ENCODE data around the gene FAM110C.
"Not testable (repeated sequence)": the region's sequence is repeated elsewhere in the genome, so short reads cannot be mapped to it uniquely, and the experiment has no call there.

The FAM110C gene

GRCh38 chr2:46471-47345 lies at the start of gene FAM110C:
Gene FAM110C, minus strand, starts transcription at chr2:46505. Its CDS starts 120 bp downstream, at chr2:46385.
- 0 out of 2 replicates have a peak, but pooled peaks have one; percentile 11 for TF ChIP-seq JUND (IDR thresholded peaks at IDR 0.05; ENCODE audit: low read depth)
- in situ Hi-C loops (cut with HindIII; ENCODE audit: low pct_unique_long_range_greater_than_20kb, low sequenced_read_pairs): no loop called here
- peak; percentile 75 to 93 for DNase-seq (ENCODE audit: low read depth in 1 of 2, low spot score in 1 of 2)

- in situ Hi-C loops (cut with HindIII; ENCODE audit: low pct_unique_long_range_greater_than_20kb, low sequenced_read_pairs): no loop called here
- no peak for TF ChIP-seq JUND (IDR thresholded peaks at IDR 0.05; ENCODE audit: low read depth)
- DNase-seq (ENCODE audit: low read depth in 1 of 2, low spot score in 1 of 2): no peak
These were observed 46.0 kb upstream of the FAM110C start for GRCh38 chr2:92326-92725.

- TF ChIP-seq JUND (IDR thresholded peaks at IDR 0.05; ENCODE audit: low read depth): no peak
- no peak for DNase-seq (ENCODE audit: low read depth in 1 of 2, low spot score in 1 of 2)
- in situ Hi-C loops (cut with HindIII; ENCODE audit: low pct_unique_long_range_greater_than_20kb, low sequenced_read_pairs): no loop called here
These were observed 44.5 kb upstream of the FAM110C start for GRCh38 chr2:90645-91312.

- TF ChIP-seq JUND (IDR thresholded peaks at IDR 0.05; ENCODE audit: low read depth): no peak
- in situ Hi-C loops (cut with HindIII; ENCODE audit: low pct_unique_long_range_greater_than_20kb, low sequenced_read_pairs): no loop called here
- no peak for DNase-seq (ENCODE audit: low read depth in 1 of 2, low spot score in 1 of 2)
These were observed 39.5 kb upstream of the FAM110C start for GRCh38 chr2:85761-86160.

- TF ChIP-seq JUND (IDR thresholded peaks at IDR 0.05; ENCODE audit: low read depth): no peak
- in situ Hi-C loops (cut with HindIII; ENCODE audit: low pct_unique_long_range_greater_than_20kb, low sequenced_read_pairs): no loop called here
- no peak for DNase-seq (ENCODE audit: low read depth in 1 of 2, low spot score in 1 of 2)
These were observed 37.8 kb upstream of the FAM110C start for GRCh38 chr2:84121-84520.

- peak in 1 of 2 experiments; percentile 10 for DNase-seq (ENCODE audit: low read depth in 1 of 2, low spot score in 1 of 2)
- no peak for TF ChIP-seq JUND (IDR thresholded peaks at IDR 0.05; ENCODE audit: low read depth)
- in situ Hi-C loops (cut with HindIII; ENCODE audit: low pct_unique_long_range_greater_than_20kb, low sequenced_read_pairs): no loop called here
These were observed 34.8 kb upstream of the FAM110C start for GRCh38 chr2:80971-81736.

GRCh38 chr2:80378-80777 lies 34.1 kb upstream of the FAM110C start:
- DNase-seq (ENCODE audit: low read depth in 1 of 2, low spot score in 1 of 2): no peak
- in situ Hi-C loops (cut with HindIII; ENCODE audit: low pct_unique_long_range_greater_than_20kb, low sequenced_read_pairs): no loop called here
- no peak for TF ChIP-seq JUND (IDR thresholded peaks at IDR 0.05; ENCODE audit: low read depth)

- in situ Hi-C loops (cut with HindIII; ENCODE audit: low pct_unique_long_range_greater_than_20kb, low sequenced_read_pairs): no loop called here
- no peak for DNase-seq (ENCODE audit: low read depth in 1 of 2, low spot score in 1 of 2)
- no peak for TF ChIP-seq JUND (IDR thresholded peaks at IDR 0.05; ENCODE audit: low read depth)
These were observed 25.2 kb upstream of the FAM110C start for GRCh38 chr2:71309-72035.

GRCh38 chr2:69366-70344 lies 23.4 kb upstream of the FAM110C start:
- in situ Hi-C loops (cut with HindIII; ENCODE audit: low pct_unique_long_range_greater_than_20kb, low sequenced_read_pairs): no loop called here
- no peak for TF ChIP-seq JUND (IDR thresholded peaks at IDR 0.05; ENCODE audit: low read depth)
- no peak for DNase-seq (ENCODE audit: low read depth in 1 of 2, low spot score in 1 of 2)

- in situ Hi-C loops (cut with HindIII; ENCODE audit: low pct_unique_long_range_greater_than_20kb, low sequenced_read_pairs); DNase-seq (ENCODE audit: low read depth in 1 of 2, low spot score in 1 of 2): not testable (repeated sequence)
These were observed 22.3 kb upstream of the FAM110C start for GRCh38 chr2:68637-69036.

GRCh38 chr2:66853-67252 lies 20.5 kb upstream of the FAM110C start:
- in situ Hi-C loops (cut with HindIII; ENCODE audit: low pct_unique_long_range_greater_than_20kb, low sequenced_read_pairs): no loop called here
- no peak for TF ChIP-seq JUND (IDR thresholded peaks at IDR 0.05; ENCODE audit: low read depth)
- no peak for DNase-seq (ENCODE audit: low read depth in 1 of 2, low spot score in 1 of 2)
